Measurements from ENCODE around the gene SOCS1.
A peak's percentile ranks its signal among the peaks of the same experiment; 100 is the strongest.
"Not testable (repeated sequence)": the region's sequence is repeated elsewhere in the genome, so short reads cannot be mapped to it uniquely, and the experiment has no call there.

SOCS1 gene

DNA sequence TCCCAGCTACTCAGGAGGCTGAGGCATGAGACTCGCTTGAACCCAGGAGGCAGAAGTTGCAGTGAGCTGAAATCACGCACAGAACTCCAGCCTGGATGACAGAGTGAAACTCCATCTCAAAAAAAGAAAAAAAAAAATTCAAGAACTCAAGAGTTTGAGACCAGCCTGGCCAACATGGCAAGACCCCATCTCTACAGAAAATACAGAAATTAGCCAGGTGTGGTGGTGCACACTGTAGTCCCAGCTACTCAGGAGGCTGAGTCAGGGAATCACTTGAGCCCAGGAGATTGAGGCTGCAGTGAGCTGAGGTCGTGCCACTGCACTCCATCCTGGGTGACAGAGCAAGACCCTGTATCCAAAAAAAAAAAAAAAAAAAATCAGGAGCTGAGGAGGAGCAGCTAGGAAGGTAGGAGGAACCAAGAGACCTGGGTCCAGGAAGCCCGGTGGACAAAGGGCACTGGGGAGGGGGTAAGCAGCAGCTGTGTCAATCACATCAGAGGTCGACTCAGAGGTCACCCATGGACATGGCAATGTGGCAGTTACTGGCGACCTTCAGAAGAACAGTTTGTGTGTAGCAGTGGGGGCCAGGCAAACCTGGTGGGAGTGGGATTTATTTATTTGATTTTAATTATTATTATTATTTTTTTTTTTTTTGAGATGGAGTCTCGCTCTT, 36.2 kb upstream of the SOCS1 start:
- Histone ChIP-seq H3K79me2 (ENCODE audit: control insufficient read depth, insufficient read depth, low read length, poor library complexity) (no peaks in the 10 kb centered on the region), H2BK12ac (ENCODE audit: low read length) (no peak overlapping the region), H4K8ac (ENCODE audit: low read depth, low read length) (no peak overlapping the region), H3K9ac (ENCODE audit: low read length) (no peak overlapping the region), H3K4me2 (ENCODE audit: low read length) (no peak overlapping the region), H2AFZ (ENCODE audit: insufficient read depth, low read length, poor library complexity) (no peak overlapping the region), H3K14ac (ENCODE audit: low read length) (no peak overlapping the region), H3K23ac (ENCODE audit: low read length) (no peak overlapping the region), H3K27me3 (ENCODE audit: insufficient read depth, low read length) (no peaks in the 10 kb centered on the region), H3K4me1 (ENCODE audit: control insufficient read depth in 1 of 2, insufficient read depth in 2 of 2, low read length in 2 of 2) (peaks cover 11 to 20% of the 10 kb centered on the region in 2 experiments), H2BK120ac (ENCODE audit: insufficient read depth, low read length, poor library complexity) (no peak overlapping the region), H3K4ac (ENCODE audit: low read depth, low read length) (no peak overlapping the region), H3K79me1 (ENCODE audit: low read length) (peaks cover 5% of the 10 kb centered on the region), H3K4me3 (ENCODE audit: low read depth, low read length) (no peak overlapping the region), H3K36me3 (ENCODE audit: control insufficient read depth in 1 of 2, insufficient read depth in 2 of 2, low read length in 2 of 2) (no peaks in the 10 kb centered on the region), H3K18ac (ENCODE audit: low read length) (no peak overlapping the region), H3K27ac (ENCODE audit: low read depth, low read length) (no peak overlapping the region), H2AK5ac (ENCODE audit: low read length) (no peak overlapping the region), H2BK5ac (ENCODE audit: low read depth, low read length, poor library complexity) (no peak overlapping the region), H4K12ac (ENCODE audit: low read depth, low read length) (no peak overlapping the region), H4K91ac (ENCODE audit: low read depth, low read length) (no peak overlapping the region), H3K9me3 (ENCODE audit: insufficient read depth, low read depth, low read length) (no peaks in the 10 kb centered on the region)
- no CpG with 5 or more reads among the region's 7 CpGs for WGBS (ENCODE audit: extremely low coverage, insufficient coverage, insufficient read length)
- no peak for DNase-seq

- DNase-seq: peak; percentile 91 to 97
- no peaks in the 10 kb centered on the region for H3K36me3 ChIP-seq (ENCODE audit: control insufficient read depth in 1 of 2, insufficient read depth in 2 of 2, low read length in 2 of 2)
- no peak overlapping the region for H3K14ac ChIP-seq (ENCODE audit: low read length)
- no peak overlapping the region for H4K12ac ChIP-seq (ENCODE audit: low read depth, low read length)
- H3K4ac ChIP-seq (ENCODE audit: low read depth, low read length): no peak overlapping the region
- no peaks in the 10 kb centered on the region for H3K79me2 ChIP-seq (ENCODE audit: control insufficient read depth, insufficient read depth, low read length, poor library complexity)
- no CpG with 5 or more reads among the region's 10 CpGs for WGBS (ENCODE audit: extremely low coverage, insufficient coverage, insufficient read length)
- H3K4me2 ChIP-seq (ENCODE audit: low read length): no peak overlapping the region
- H4K91ac ChIP-seq (ENCODE audit: low read depth, low read length): no peak overlapping the region
- no peak overlapping the region for H3K9ac ChIP-seq (ENCODE audit: low read length)
- no peaks in the 10 kb centered on the region for H3K27me3 ChIP-seq (ENCODE audit: insufficient read depth, low read length)
- no peak overlapping the region for H3K27ac ChIP-seq (ENCODE audit: low read depth, low read length)
- no peak overlapping the region for H3K18ac ChIP-seq (ENCODE audit: low read length)
- H3K4me1 ChIP-seq (ENCODE audit: control insufficient read depth in 1 of 2, insufficient read depth in 2 of 2, low read length in 2 of 2): peaks cover 11% of the 10 kb centered on the region in 2 experiments
- H3K9me3 ChIP-seq (ENCODE audit: insufficient read depth, low read depth, low read length): no peaks in the 10 kb centered on the region
- H2BK12ac ChIP-seq (ENCODE audit: low read length): no peak overlapping the region
- no peak overlapping the region for H2AK5ac ChIP-seq (ENCODE audit: low read length)
- H2AFZ ChIP-seq (ENCODE audit: insufficient read depth, low read length, poor library complexity): no peak overlapping the region
- H2BK120ac ChIP-seq (ENCODE audit: insufficient read depth, low read length, poor library complexity): no peak overlapping the region
- H3K79me1 ChIP-seq (ENCODE audit: low read length): peaks cover 3% of the 10 kb centered on the region
- no peak overlapping the region for H4K8ac ChIP-seq (ENCODE audit: low read depth, low read length)
- H2BK5ac ChIP-seq (ENCODE audit: low read depth, low read length, poor library complexity): no peak overlapping the region
- H3K4me3 ChIP-seq (ENCODE audit: low read depth, low read length): no peak overlapping the region
- H3K23ac ChIP-seq (ENCODE audit: low read length): no peak overlapping the region
Observed at GRCh38 chr16:11291091-11291703, 35.2 kb upstream of the SOCS1 start.

DNA sequence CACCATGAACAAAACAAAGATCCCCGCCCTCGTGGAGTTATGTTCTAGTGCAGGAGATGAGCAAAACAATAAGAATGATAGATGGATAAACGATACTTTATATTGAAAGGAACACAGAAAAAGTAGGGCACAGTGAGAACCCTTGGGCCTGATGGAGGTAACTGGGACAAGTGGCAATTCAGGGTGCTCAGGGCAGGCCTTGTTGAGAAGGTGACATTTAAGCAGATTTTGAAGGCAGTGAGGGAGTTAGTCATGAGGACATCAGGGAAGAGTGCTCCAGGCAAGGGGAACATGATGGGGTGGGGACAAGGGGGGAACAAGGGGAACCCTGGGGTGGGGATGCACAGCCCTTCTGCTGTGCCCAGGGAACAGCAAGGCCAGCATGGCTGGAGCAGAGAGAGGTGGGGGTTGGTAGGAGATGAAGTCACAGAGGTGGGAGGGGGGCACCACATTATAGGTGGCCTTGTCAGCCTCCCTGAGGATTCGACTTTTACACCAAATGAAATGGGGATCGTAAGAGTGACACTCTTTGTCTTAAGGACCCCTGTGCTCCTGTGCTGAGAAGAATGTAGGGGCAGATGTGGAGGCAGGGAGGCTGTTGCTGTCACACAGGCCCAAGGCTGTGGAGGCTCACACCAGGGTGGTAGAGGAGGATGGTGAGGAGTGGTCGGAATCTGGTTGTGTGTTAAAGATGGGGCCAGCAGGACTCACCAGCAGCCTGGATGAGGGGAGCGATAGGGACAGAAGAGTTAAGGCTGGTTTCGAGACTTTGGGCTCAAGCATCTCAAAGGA, 34.3 kb upstream of the SOCS1 start:
- Histone ChIP-seq H2BK12ac (ENCODE audit: low read length) (peak overlapping the region; percentile 63), H3K4ac (ENCODE audit: low read depth, low read length) (no peak overlapping the region), H3K79me1 (ENCODE audit: low read length) (peaks cover 2% of the 10 kb centered on the region), H3K27ac (ENCODE audit: low read depth, low read length) (no peak overlapping the region), H2AK5ac (ENCODE audit: low read length) (peak overlapping the region; percentile 65), H2BK120ac (ENCODE audit: insufficient read depth, low read length, poor library complexity) (peak overlapping the region; percentile 48), H3K4me2 (ENCODE audit: low read length) (no peak overlapping the region), H3K9ac (ENCODE audit: low read length) (no peak overlapping the region), H3K18ac (ENCODE audit: low read length) (no peak overlapping the region), H2AFZ (ENCODE audit: insufficient read depth, low read length, poor library complexity) (no peak overlapping the region), H3K9me3 (ENCODE audit: insufficient read depth, low read depth, low read length) (no peaks in the 10 kb centered on the region), H3K79me2 (ENCODE audit: control insufficient read depth, insufficient read depth, low read length, poor library complexity) (no peaks in the 10 kb centered on the region), H3K36me3 (ENCODE audit: control insufficient read depth in 1 of 2, insufficient read depth in 2 of 2, low read length in 2 of 2) (no peaks in the 10 kb centered on the region), H3K4me3 (ENCODE audit: low read depth, low read length) (no peak overlapping the region), H3K4me1 (ENCODE audit: control insufficient read depth in 1 of 2, insufficient read depth in 2 of 2, low read length in 2 of 2) (peaks cover 9 to 11% of the 10 kb centered on the region in 2 experiments), H2BK5ac (ENCODE audit: low read depth, low read length, poor library complexity) (no peak overlapping the region), H4K12ac (ENCODE audit: low read depth, low read length) (no peak overlapping the region), H4K8ac (ENCODE audit: low read depth, low read length) (no peak overlapping the region), H3K23ac (ENCODE audit: low read length) (no peak overlapping the region), H4K91ac (ENCODE audit: low read depth, low read length) (peak overlapping the region; percentile 22), H3K14ac (ENCODE audit: low read length) (peak overlapping the region; percentile 22), H3K27me3 (ENCODE audit: insufficient read depth, low read length) (no peaks in the 10 kb centered on the region)
- no peak for DNase-seq
- WGBS (ENCODE audit: extremely low coverage, insufficient coverage, insufficient read length): no CpG with 5 or more reads among the region's 8 CpGs

DNA sequence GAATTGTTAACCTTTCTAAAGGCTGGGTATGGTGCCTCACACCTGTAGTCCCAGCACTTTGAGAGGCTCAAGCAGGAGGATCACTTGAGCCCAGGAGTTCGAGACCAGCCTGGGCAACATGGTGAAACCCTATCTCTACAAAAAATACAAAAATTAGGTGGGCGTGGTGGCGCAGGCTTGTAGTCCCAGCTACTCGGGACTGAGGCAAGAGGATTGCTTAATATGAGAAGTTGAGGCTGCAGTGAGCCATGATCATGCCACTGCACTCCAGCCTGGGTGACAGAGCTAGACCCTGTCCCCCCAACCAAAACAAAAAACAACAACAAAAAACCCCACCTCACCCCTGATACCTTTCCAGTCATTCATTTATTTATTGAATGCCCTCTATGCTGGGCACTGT, 33.7 kb upstream of the SOCS1 start:
- WGBS (ENCODE audit: extremely low coverage, insufficient coverage, insufficient read length): no CpG with 5 or more reads among the region's 4 CpGs
- not testable (repeated sequence) for H3K79me1 ChIP-seq (ENCODE audit: low read length); H4K91ac ChIP-seq (ENCODE audit: low read depth, low read length)

More for the DNA sequence above, 33.7 kb upstream of the SOCS1 start:
- not testable (repeated sequence) for H3K9me3 ChIP-seq (ENCODE audit: insufficient read depth, low read depth, low read length); H3K18ac ChIP-seq (ENCODE audit: low read length); H2BK12ac ChIP-seq (ENCODE audit: low read length); DNase-seq; H3K23ac ChIP-seq (ENCODE audit: low read length); H2AFZ ChIP-seq (ENCODE audit: insufficient read depth, low read length, poor library complexity); H3K9ac ChIP-seq (ENCODE audit: low read length); H2BK5ac ChIP-seq (ENCODE audit: low read depth, low read length, poor library complexity); H2BK120ac ChIP-seq (ENCODE audit: insufficient read depth, low read length, poor library complexity); H3K27me3 ChIP-seq (ENCODE audit: insufficient read depth, low read length); H4K12ac ChIP-seq (ENCODE audit: low read depth, low read length); H3K4ac ChIP-seq (ENCODE audit: low read depth, low read length); H3K14ac ChIP-seq (ENCODE audit: low read length); H3K36me3 ChIP-seq (ENCODE audit: control insufficient read depth in 1 of 2, insufficient read depth in 2 of 2, low read length in 2 of 2); H3K4me3 ChIP-seq (ENCODE audit: low read depth, low read length); H4K8ac ChIP-seq (ENCODE audit: low read depth, low read length); H3K27ac ChIP-seq (ENCODE audit: low read depth, low read length); H3K79me2 ChIP-seq (ENCODE audit: control insufficient read depth, insufficient read depth, low read length, poor library complexity); H3K4me2 ChIP-seq (ENCODE audit: low read length); H2AK5ac ChIP-seq (ENCODE audit: low read length)
- peaks cover 9 to 11% of the 10 kb centered on the region in 2 experiments for H3K4me1 ChIP-seq (ENCODE audit: control insufficient read depth in 1 of 2, insufficient read depth in 2 of 2, low read length in 2 of 2)
